Measurements from ENCODE around the gene CALHM4.
A peak's percentile ranks its signal among the peaks of the same experiment; 100 is the strongest.

Gene CALHM4, protein sequence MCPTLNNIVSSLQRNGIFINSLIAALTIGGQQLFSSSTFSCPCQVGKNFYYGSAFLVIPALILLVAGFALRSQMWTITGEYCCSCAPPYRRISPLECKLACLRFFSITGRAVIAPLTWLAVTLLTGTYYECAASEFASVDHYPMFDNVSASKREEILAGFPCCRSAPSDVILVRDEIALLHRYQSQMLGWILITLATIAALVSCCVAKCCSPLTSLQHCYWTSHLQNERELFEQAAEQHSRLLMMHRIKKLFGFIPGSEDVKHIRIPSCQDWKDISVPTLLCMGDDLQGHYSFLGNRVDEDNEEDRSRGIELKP

DNA sequence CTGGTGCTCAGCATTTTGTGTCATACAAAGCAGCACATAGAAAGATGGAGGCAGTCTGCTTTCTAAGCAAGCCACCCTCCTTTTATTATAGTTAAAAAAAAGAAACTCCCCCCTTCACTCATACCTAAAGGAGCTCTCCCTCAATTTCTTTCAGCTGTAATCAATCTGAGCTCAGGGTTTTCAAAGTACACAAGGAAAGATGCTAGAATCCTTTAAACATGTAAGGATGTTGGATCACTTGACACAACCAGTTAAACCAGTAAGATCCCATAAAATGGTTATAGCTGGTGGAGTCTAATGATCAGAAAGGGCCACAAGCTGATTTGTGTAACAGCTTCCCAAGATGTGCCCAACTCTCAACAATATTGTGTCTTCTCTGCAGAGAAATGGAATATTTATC, at the start of gene CALHM4:
Gene CALHM4 (plus strand): TSS at position 301 of the 400 bp plus-strand sequence. CDS start 43 bp downstream, at position 344.
- DNase-seq (ENCODE audit: low read depth) = no peak

DNA sequence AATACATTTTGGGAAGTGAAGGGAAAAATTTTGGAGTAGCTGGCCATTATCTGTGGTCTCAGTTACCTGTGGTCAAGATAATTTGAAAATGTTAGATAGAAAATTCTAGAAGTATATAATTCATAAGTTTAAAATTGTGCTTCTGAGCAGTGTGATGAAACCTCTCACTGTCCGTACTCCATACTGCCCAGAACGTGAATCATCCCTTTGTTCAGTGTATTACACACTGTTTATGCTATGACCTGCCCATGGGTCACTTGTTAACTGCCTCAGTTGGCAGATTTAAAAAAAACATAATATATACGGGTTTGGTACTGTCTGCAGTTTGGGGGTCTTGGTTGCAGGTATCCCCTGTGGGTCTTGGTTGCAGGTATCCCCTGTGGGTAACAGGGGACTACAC, 46.2 kb upstream of the CALHM4 start:
- no peak for DNase-seq (ENCODE audit: low read depth)

DNA sequence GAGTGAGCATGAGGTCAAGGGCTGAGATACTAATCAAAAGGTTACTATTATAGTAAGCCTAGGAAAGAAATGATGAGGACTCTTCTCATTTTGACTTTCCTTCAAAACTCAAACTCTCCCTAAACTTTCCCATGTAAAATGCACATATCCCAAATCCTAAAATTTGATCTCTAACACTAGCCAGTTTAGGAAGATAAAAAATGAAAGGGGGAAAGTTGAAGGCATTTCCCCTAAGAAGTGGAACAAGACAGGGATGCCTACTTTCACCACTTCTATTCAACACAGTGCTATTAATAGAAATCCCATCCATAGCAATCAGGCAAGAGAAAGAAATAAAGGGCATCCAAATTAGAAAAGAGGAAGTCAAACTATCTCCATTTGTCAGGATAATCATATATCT, 45.0 kb upstream of the CALHM4 start:
- no peak for DNase-seq (ENCODE audit: low read depth)

DNA sequence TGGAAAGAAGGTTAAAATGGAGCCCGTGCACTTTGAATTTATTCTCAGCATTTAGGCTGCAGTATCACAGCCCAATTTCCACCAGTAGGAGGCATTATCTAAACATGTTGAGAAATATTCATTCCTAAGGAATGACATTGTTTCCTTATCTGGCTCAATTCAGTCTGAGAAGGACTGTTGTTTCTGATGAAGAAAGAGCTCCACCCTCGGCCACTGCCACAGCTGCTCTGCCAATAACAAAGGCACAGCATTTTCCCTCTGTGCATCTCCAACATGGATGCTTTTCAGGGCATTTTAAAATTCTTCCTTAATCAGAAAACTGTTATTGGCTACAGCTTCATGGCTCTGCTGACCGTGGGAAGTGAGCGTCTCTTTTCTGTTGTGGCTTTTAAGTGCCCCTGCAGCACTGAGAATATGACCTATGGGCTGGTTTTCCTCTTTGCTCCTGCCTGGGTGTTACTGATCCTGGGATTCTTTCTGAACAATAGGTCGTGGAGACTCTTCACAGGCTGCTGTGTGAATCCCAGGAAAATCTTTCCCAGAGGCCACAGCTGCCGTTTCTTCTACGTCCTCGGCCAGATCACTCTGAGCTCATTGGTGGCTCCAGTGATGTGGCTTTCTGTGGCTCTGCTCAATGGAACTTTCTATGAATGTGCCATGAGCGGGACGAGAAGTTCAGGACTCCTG, 42.0 kb upstream of the CALHM4 start, which contains the start of gene CALHM5:
Gene CALHM5 (plus strand): TSS at position 216 of the 687 bp plus-strand sequence. CDS start 58 bp downstream, at position 274.
- DNase-seq (ENCODE audit: low read depth) = peak; percentile 67

DNA sequence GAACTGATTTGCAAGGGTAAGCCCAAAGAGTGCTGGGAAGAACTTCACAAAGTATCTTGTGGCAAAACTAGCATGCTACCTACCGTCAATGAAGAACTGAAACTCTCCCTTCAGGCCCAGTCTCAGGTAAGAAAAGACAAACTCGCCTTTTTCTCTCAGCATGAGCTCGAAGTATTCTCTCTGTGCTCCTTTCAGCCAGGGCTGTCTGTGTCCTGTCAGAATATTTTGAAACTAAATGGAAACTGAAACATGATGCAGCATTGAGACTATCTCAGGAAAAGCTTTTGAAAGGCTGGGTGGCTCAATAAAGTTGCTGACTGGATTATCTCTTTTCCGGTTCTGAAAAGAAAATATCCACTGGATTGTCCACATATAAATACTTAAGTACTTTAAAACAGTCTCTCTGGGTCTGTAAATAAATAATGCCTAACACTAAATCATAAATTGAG, 41.4 kb upstream of the CALHM4 start:
- DNase-seq (ENCODE audit: low read depth) = peak; percentile 7

DNA sequence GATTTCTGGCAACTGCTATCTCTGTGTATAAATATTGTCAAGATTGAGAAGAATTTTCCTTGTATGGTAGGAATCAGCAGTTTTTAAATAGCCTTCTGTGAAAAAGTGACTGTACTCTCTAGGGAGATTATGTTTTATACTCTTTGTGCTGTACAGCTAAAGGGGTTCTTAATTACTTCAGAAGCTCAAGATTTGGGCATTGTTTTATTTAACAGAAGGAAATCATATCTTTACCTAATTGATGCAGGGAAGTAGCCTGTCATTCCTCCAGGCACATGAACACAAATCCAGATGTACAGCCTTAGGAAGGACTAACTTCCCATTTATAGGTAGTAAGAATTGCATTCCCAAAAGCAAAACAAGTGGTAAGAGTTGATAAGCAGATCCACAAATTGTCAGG, 40.8 kb upstream of the CALHM4 start:
- no peak for DNase-seq (ENCODE audit: low read depth)

DNA sequence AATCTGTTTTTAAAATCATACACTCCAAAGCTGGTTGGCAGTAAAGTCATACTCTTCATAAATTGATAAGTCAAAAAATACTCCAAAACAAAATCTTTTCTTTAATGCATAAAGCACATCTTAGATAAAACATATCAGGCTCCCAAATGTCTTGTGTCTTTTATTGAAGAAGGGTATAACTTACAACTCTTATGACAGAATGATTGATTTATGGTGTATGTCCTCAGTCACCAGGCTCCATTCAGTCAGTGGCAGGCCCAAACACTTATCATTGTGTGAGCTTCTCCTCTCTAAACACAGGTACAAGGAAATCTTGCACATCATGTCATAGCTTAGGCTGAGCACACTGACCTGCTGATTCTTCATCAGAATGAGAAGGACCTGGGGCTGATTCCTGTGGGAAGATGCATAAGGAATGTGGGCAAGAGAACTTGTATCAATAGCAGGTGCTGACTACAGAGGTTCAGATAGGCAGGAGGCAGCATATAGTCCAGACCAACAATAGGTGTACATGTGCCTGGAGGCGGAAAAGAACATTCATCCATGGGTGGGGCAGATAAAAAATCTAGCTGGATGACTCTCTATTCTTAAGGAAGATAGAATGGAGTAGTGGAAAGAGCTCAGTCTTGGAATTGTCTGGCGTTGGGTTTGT, 40.2 kb upstream of the CALHM4 start:
- no peak for DNase-seq (ENCODE audit: low read depth)

DNA sequence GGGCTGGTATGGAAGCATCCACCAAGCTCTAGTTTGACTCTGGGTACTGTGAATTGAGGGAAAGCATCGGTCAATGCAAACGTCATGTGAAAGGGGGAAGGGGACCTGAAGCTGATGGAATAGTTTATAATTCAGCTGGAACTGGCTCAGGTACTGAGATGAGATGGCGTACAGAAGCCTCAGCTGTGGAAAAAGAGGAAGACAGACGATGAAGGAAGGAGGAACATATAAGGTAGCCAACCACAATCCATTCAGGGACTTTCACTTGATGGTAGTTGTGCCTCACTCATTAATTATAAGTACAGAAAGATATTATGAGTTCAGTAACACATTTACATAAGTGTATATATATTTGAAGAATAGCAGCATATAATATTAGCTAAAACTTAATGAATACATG, 39.4 kb upstream of the CALHM4 start:
- no peak for DNase-seq (ENCODE audit: low read depth)

DNA sequence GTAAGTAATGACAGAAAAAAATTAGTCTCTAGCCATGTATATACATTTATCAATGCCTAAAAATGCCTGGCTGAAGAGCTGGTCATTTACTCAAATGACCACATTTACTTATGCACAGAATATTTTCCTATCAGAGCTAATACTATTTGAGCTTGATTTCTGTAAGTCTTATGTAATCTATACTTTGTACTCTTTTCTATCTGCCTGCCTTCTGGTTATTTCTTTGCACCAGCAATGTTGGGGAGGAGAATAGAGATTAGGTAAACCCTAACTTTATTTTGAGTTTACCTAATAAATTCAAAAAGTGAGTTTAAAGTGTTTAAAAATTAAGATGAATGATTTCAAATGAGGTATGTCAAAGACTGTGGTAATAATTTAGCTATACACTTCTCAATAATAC, 38.4 kb upstream of the CALHM4 start:
- DNase-seq (ENCODE audit: low read depth) = no peak

DNA sequence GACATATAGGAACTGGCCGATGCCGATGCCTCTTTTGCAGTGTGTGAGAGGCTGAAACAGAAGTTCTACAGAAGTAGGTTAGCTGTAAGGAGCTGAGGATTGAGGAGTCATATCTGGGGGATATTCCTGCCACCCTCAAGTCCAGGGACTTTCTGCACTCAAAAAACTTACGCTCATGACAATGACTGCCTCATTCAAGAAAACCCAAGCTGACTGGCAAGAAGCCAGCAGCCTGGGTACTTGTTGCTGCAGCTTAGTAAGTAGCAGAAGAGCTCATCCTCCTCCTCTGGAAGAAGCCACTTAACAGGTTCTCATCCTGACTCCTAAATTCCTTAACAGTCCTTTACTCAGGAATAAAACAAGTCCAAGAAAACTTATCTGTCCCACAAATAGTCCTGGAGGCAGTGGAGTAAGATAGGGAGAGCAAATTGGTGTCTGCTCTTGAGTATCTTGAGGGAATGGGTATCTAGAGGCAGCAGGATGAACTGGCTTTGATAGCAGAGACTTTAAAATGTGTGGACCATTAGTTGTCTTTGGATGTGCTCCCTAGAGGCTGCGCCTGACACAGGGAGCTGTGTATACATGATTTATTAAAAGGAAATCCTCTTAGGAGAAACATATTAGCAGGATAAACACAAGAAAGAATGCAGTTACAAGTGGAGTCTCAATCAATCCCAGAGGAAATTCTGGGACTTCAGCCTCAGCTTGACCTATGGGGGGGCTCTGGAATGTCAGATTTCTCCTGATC, 34.8 kb upstream of the CALHM4 start:
- no peak for DNase-seq (ENCODE audit: low read depth)

DNA sequence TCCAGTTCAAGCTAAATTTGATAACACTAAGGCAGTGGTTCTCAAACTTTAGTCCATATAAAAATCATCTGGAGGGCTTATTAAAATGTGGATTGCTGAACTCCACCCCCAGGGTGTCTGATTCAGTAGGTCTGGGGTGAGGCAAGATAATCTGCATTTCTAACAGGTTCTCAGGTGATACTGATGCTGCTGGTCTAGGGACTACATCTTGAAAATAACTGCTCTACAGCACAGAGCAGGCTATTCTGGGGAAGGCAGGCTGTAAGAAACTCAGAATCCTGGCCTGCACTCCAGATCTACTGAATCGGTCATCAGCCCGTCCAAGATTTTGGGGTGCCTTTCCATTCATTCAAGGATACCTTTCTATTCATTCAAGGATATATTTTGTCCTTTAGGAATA, 30.7 kb upstream of the CALHM4 start:
- DNase-seq (ENCODE audit: low read depth) = no peak

DNA sequence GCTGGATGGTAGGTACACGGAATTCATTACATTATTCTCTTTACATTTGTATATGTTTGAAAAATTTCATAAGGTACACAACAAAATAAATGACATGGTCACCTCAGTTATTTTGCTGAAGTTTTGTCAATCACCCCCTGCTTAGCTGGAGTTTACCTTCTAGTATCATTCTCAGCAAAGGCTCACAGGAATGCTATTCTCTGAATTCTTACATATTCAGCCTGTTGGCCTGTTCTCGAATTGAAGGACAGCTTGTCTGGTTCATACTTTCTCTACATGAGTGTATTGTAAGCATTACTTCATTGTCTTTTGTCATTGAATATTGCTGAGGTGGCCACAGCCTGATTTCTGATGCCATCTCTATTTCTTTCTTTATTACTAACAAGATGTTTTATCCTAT, 29.3 kb upstream of the CALHM4 start:
- no peak for DNase-seq (ENCODE audit: low read depth)

DNA sequence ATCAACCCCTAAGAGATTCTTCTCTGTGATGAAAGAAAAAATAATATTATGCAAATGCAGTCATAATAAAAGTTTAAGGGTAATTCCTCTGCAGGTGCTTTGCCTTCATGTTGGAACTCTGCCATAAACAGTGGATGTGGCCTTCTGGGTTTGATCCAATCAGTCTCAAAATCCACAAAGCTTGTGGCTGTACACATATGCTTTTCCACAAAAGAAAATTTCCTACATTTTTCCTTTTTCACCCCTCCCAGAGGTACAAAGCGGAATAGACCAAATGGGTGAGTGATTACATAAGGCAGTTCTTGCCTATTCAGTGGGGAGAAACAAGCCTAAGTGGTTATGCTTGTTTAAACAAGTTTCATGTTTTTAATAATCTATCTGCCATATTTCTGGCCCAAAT, 25.4 kb upstream of the CALHM4 start:
- no peak for DNase-seq (ENCODE audit: low read depth)

DNA sequence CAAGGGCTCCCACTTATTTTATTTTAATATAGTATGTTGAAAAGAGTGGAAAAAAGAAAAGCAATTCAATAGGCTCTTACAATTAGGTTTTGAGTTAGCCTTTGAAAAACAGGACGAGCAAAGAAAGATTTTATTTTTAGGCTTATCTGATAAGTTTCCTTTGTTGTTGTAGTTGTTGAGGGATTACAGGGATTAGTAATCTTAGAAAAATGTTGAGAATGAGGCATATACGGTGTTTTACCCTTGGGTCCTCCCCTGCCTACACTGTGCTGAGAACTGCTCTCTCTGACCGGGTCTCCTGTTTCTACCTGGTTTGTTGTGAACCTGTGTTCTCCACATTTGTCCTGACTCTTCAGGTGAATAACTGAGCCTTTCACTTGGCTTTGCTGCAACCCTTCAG, 24.8 kb upstream of the CALHM4 start:
- DNase-seq (ENCODE audit: low read depth) = no peak

DNA sequence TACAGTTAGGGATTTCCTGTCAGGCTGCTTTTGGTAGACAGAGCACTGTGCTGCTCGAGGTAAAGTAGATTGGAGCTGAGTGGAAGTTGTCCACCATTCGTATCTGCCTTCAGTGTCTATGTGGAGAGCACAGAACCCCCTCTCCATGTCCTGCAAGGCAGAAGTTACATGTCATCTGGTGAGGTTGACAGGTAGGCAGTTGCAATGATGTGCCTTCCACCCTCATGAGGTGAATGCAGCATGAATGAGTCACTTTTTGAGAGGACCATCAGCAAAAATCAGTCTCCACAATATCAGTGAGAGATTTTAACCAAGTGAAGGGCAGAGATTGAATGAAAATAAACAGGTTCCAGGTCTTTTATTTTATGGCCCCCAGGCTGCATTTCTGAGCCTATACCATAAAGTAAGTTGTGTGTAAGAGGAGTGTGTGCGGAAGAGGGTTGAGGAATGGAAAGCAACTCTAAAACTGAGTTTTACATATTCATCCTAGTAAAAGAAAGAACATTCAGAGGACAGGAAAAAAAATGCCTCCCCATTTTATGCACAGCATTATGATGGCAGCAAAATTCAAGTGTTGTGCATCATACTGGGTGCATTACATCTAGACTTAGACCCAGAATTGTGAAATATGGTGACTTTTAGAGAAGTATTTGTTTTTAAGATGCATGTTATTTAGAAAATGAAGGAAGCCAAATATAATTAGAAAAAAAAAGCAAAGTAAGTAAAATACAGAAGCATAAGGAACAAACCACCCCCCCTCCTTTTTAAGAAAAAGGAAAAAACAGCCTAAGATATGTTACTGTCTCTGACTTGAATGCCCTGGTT, 23.9 kb upstream of the CALHM4 start:
- DNase-seq (ENCODE audit: low read depth) = no peak

DNA sequence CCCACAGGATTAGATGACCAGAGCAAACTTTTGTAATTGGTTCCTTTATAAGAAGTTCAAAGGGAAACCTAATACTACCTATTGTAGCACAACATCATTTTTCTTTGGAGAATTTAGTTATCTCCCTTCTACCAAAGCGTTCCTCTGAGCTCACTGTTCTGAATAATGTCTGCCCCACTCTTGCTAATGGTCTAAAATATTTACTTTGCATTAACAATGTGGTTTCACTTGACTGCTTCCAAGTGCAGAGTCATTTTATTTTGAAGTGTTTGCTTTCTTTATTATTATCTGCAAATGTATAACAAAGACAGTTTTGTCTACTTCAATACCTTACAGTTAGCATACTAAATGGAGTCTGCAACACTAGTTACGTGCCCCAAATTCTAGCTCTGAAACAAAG, 23.1 kb upstream of the CALHM4 start:
- DNase-seq (ENCODE audit: low read depth) = no peak

DNA sequence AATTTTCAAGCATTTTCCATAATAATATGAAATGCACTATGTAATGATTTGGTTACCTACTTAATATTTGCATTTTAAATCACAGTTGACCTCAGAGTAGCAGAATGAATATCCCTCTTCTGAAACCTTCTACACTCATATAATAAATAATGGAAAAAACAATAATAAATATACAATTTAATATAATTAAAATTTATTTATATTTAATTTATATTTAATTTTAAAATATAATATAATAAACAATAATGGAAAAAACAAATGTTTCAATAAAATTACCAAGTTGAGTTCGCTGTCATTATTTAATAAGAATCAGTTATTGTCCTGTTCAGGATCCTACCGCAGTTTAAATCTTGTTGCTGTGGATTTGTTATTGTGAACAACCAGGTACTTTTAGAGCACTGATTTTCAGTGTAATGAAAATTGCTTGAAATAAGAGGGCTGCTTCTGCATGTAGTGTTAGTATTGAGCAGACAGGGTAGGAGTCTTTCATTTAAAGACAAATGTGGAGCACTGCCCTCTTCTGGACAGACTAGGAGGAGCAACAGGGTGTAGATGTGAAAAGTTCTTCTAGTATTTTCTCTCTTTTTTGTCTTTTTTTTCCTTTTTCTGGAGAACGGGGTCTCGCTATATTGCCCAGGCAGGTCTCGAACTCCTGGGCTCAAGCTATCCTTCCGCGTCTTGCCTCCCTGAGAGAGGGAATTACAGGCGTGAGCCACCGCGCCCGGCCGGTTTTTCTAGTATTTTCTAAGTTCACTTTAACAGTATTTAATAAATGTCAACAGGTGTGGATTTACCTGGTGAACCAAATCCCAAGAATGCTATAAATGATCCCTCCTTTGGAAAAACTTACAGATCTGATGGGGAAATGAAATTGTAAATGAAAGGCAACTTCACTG, 21.6 kb upstream of the CALHM4 start:
- peak; percentile 39 for DNase-seq (ENCODE audit: low read depth)

DNA sequence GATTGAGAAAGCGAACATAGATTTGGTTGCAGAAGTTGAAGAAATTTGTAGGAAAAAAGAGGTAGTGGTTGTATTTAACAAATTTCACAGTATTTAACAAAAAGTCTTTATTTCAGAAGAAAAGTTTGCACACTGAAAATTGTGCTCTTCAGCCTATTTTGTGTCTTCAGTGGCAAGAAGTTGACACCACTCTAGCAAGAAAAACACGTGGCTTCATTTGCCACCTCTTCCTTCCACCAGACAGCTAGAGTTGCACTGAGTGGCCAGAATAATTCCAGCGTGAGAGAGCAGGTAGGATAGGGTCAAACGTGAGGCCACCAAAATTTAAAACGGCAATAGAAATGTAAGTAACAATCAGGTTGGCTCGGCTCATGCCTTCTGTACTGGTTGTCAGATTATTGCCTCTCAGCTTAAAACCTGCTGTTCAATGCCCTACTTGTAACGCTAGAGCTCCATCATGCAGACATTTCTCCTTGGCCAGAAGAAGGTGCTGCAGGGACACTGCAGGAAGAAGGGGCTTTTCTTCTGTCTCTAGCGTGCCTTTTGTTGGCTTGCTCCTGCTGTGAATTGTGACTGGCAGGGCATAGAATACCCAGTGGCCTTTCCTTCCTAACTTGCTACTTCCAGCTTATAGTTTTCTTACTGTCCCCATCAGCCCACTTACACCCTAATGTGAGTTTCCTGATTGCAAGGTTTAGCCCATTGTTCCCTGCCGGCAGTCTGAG, 20.2 kb upstream of the CALHM4 start:
- DNase-seq (ENCODE audit: low read depth) = no peak

DNA sequence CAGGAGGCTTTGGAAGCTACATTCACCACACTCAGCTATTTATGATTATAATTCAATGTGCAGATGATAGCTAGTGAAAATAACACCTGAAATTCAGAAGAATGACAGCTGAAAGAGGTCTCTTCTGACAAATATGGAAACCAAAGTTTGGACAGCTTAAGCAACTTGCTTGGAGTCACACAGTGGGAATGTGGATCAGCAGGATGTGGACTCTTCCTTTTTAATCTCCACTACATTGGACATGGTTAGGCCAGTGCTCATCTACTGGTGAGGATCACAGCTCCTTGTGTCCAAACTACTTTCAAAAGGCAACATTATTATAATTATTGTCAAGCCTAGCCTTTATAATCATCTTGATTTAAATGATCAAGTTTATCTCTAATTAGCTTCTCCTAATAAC, 18.4 kb upstream of the CALHM4 start:
- DNase-seq (ENCODE audit: low read depth) = no peak

DNA sequence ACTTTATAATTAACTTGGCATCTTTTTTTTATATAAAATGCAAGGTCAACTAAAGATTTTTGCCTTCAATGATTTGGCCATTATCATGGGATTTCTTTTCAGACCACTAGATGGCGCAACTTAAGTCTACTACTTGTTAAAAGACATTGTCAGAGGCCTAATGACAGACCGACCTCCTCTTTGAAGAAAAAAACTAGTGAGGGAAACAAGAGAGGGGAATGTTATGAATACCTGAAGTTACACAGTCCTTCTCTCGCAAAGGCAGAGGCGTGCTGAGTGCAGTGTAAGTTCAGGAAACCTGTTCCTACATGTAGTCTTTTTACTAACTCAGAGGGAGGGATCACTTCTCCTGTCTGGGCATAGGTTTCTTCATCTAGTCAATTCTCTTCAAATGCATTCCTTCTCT, 17.3 kb upstream of the CALHM4 start:
- DNase-seq (ENCODE audit: low read depth) = peak; percentile 35
